Activated CD4-positive, alpha-beta T cell treated with anti-CD3 and anti-CD28 coated beads, Interleukin-2, amount 10 ng/mL, durations not matched to agents 7 days and 5 days (primary cell): Measurements from ENCODE around the gene MBP. TPM values are rescaled to one million over a fixed set of nuclear protein-coding genes. Genes with fewer than 3 reads are reported as not detected.
A peak's percentile ranks its signal among the peaks of the same experiment; 100 is the strongest.

ENCODE experiments used
- CTCF ChIA-PET: fragments of 350-600 bp; sonication (Branson Sonifier 250); formaldehyde crosslinking; loops from one replicate; lab custom pipeline; 2021; ENCODE audit warnings: antibody characterized with exemption; lab: Charles Lee
- POLR2A ChIA-PET: fragments of 350-600 bp; sonication (Branson Sonifier 250); formaldehyde crosslinking; loops from one replicate; lab custom pipeline; 2021; ENCODE audit warnings: antibody characterized with exemption; lab: Charles Lee
- DNase-seq: peaks from one replicate; pipeline ENCODE4 v3.0.0-alpha.2; 2020
- H3K27ac Mint-ChIP-seq: one replicate; pipeline ENCODE4 v1.8.0; 2021; ENCODE audit warnings: mild to moderate bottlenecking, moderate library complexity, mixed read lengths
- H3K27me3 Mint-ChIP-seq: one replicate; pipeline ENCODE4 v1.8.0; 2021; ENCODE audit warnings: mixed read lengths
- H3K36me3 Mint-ChIP-seq: one replicate; pipeline ENCODE4 v1.8.0; 2021; ENCODE audit warnings: low read depth, mixed read lengths
- H3K4me1 Mint-ChIP-seq: one replicate; pipeline ENCODE4 v1.8.0; 2021; ENCODE audit warnings: mixed read lengths
- H3K4me3 Mint-ChIP-seq: one replicate; pipeline ENCODE4 v1.8.0; 2021; ENCODE audit warnings: mild to moderate bottlenecking, moderate library complexity, mixed read lengths
- H3K9me3 Mint-ChIP-seq: one replicate; pipeline ENCODE4 v1.8.0; 2021; ENCODE audit warnings: mixed read lengths
- total RNA-seq, 2 experiments: library from RNA; stranded (reverse); gene quantifications; one replicate each; pipeline ENCODE4 v1.2.3, GENCODE V29; 2021

The MBP gene
- total RNA-seq, 2 experiments from 2014 or later = 111 to 133 TPM

- Mint-ChIP-seq H3K4me1 (peaks cover 1% of the 10 kb centered on the region), H3K4me3 (no peak overlapping the region), H3K27ac (no peak overlapping the region), H3K27me3 (peaks cover 2% of the 10 kb centered on the region), H3K9me3 (no peaks in the 10 kb centered on the region), H3K36me3 (no peaks in the 10 kb centered on the region)
- POLR2A ChIA-PET = no interaction called here
- DNase-seq = no peak
- CTCF ChIA-PET = interaction anchor here (1.3 kb wide), 3 partner anchors 13 to 26 kb away, joined by 3 to 5 read pairs (median 3); no protein-coding TSS in a partner anchor
Observed at GRCh38 chr18:77164026-77164425, 31.4 kb upstream of the MBP start.

DNA sequence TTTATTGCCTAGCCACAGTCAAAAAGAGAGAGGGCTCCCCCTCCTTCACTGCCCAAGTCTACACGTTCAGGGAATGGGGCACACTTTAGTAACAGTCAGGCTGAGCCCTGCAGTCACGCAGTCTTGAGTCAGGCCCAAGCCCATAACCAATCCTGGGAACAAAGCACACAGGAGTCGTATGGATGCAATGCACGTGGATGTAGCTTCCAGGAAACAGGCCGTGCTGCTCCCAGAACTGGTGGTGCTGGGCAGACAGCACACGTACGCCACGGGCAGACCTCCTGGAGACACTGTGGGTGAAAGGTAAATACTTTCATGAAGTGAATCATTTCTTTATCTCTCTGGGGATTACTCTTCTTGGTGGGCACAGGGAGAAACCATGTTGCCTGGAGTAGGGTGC is 30.0 kb upstream of the MBP start:
- Mint-ChIP-seq H3K36me3 (no peaks in the 10 kb centered on the region), H3K27ac (no peak overlapping the region), H3K4me1 (peaks cover 1% of the 10 kb centered on the region), H3K9me3 (no peaks in the 10 kb centered on the region), H3K4me3 (no peak overlapping the region), H3K27me3 (peaks cover 1% of the 10 kb centered on the region)
- ChIA-PET CTCF (no interaction called here), POLR2A (no interaction called here)
- no peak for DNase-seq

- Mint-ChIP-seq H3K27ac (no peak overlapping the region), H3K27me3 (no peaks in the 10 kb centered on the region), H3K36me3 (no peaks in the 10 kb centered on the region), H3K4me1 (peaks cover 1% of the 10 kb centered on the region), H3K4me3 (no peak overlapping the region), H3K9me3 (no peaks in the 10 kb centered on the region)
- ChIA-PET CTCF (no interaction called here), POLR2A (no interaction called here)
- no peak for DNase-seq
Observed at GRCh38 chr18:77161961-77162360, 29.4 kb upstream of the MBP start.

- H3K4me1 Mint-ChIP-seq = peaks cover 1% of the 10 kb centered on the region
- CTCF ChIA-PET = no interaction called here
- POLR2A ChIA-PET = no interaction called here
Observed at GRCh38 chr18:77161383-77161782, 28.8 kb upstream of the MBP start.

DNA sequence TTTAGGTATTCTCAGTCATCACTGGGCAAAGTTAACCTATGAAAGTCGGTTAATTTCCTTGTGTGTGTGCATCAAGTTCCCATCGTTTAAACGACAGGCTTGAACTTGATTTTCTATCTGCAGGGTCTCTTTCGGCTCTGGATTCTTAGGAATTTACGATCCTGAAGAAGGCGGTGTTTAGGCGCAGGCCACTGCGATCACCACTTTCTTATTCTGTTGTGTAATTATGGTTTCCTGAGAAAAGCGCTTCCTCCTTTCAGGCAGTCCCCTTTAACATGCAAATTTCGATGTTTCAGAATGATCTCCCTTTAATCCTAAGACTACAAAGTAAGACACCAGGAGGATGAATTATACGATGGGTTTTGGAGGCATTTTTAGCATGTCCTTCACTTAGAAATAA is 27.9 kb upstream of the MBP start:
- no peaks in the 10 kb centered on the region for H3K27me3 Mint-ChIP-seq
- CTCF ChIA-PET = no interaction called here
- no peak for DNase-seq
- no peak overlapping the region for H3K4me3 Mint-ChIP-seq
- no peak overlapping the region for H3K27ac Mint-ChIP-seq
- peaks cover 1% of the 10 kb centered on the region for H3K4me1 Mint-ChIP-seq
- H3K36me3 Mint-ChIP-seq = no peaks in the 10 kb centered on the region
- H3K9me3 Mint-ChIP-seq = no peaks in the 10 kb centered on the region
- POLR2A ChIA-PET = no interaction called here

More at GRCh38 chr18:77161383-77161782, 28.8 kb upstream of the MBP start:
- Mint-ChIP-seq H3K27me3 (no peaks in the 10 kb centered on the region), H3K27ac (no peak overlapping the region), H3K36me3 (no peaks in the 10 kb centered on the region), H3K4me3 (no peak overlapping the region), H3K9me3 (no peaks in the 10 kb centered on the region)
- no peak for DNase-seq

- Mint-ChIP-seq H3K27me3 (no peaks in the 10 kb centered on the region), H3K4me1 (peaks cover 1% of the 10 kb centered on the region), H3K4me3 (no peak overlapping the region), H3K27ac (no peak overlapping the region), H3K9me3 (no peaks in the 10 kb centered on the region), H3K36me3 (no peaks in the 10 kb centered on the region)
- ChIA-PET POLR2A (no interaction called here), CTCF (interaction anchor here (1.9 kb wide), 1 partner anchor 8 kb away, joined by 7 read pairs; no protein-coding TSS in a partner anchor)
- DNase-seq = no peak
Observed at GRCh38 chr18:77157312-77157711, 24.7 kb upstream of the MBP start.

DNA sequence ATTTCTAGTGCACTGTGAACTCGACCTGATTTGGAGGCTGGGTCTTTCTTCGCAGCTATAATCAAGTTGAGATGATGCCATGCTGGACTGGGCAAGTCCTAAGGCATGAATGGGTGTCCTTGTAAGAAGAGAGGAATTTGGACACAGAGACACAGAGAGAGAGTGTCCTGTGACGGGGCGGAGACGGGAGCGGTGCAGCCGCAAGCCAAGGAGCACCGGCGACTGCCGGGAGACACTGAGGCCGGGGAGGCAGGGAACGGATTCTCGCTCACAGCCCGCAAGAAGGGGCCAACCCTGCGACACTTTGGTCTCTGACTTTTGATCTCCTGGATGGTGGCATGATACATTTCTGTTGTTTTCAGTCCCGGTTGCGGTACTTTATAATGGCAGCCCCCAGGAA is 22.4 kb upstream of the MBP start:
- Mint-ChIP-seq H3K9me3 (no peaks in the 10 kb centered on the region), H3K27ac (no peak overlapping the region), H3K27me3 (no peaks in the 10 kb centered on the region), H3K36me3 (no peaks in the 10 kb centered on the region), H3K4me1 (peaks cover 8% of the 10 kb centered on the region), H3K4me3 (no peak overlapping the region)
- ChIA-PET CTCF (interaction anchor here (1.5 to 1.6 kb wide), 2 partner anchors 10 to 46 kb away, joined by 3 read pairs; no protein-coding TSS in a partner anchor), POLR2A (no interaction called here)
- no peak for DNase-seq

DNA sequence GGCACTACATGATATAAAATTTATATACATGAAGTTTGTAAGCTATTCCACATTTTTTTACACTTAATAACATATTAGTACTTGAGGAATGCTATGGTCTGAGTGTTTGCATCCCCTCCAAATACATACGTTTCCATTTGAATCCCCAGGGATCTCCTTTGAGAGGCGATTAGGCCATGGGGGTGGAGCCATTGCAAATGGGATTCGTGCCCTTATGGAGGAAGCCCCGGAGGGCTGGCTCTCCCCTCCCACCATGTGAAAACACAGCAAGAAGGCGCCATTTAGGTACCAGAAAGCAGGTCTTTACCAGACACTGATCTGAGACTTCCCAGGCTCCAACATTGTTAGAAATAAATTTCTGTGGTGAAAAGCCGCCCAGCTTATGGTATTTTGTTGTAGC is 20.8 kb upstream of the MBP start:
- ChIA-PET POLR2A (interaction anchor here (0.6 kb wide), 1 partner anchor 48 kb away, joined by 3 read pairs; no protein-coding TSS in a partner anchor), CTCF (interaction anchor here (1.0 kb wide), 1 partner anchor 7 kb away, joined by 3 read pairs; no protein-coding TSS in a partner anchor)
- H3K27me3 Mint-ChIP-seq = no peaks in the 10 kb centered on the region
- no peaks in the 10 kb centered on the region for H3K9me3 Mint-ChIP-seq
- no peaks in the 10 kb centered on the region for H3K36me3 Mint-ChIP-seq
- H3K27ac Mint-ChIP-seq = no peak overlapping the region
- no peak overlapping the region for H3K4me3 Mint-ChIP-seq
- peaks cover 8% of the 10 kb centered on the region for H3K4me1 Mint-ChIP-seq
- DNase-seq = no peak

GRCh38 chr18:77151772-77152520 is 19.4 kb upstream of the MBP start:
- ChIA-PET POLR2A (no interaction called here), CTCF (interaction anchor here (1.0 kb wide), 1 partner anchor 13 kb away, joined by 3 read pairs; no protein-coding TSS in a partner anchor)
- Mint-ChIP-seq H3K4me1 (peaks cover 17% of the 10 kb centered on the region), H3K27me3 (no peaks in the 10 kb centered on the region), H3K4me3 (no peak overlapping the region), H3K27ac (no peak overlapping the region), H3K36me3 (no peaks in the 10 kb centered on the region), H3K9me3 (no peaks in the 10 kb centered on the region)
- DNase-seq = no peak

- Mint-ChIP-seq H3K27me3 (no peaks in the 10 kb centered on the region), H3K36me3 (no peaks in the 10 kb centered on the region), H3K4me1 (peaks cover 24% of the 10 kb centered on the region), H3K9me3 (no peaks in the 10 kb centered on the region), H3K4me3 (no peak overlapping the region), H3K27ac (peak overlapping the region; percentile 46)
- POLR2A ChIA-PET = no interaction called here
- CTCF ChIA-PET = interaction anchor here (1.0 to 1.3 kb wide), 3 partner anchors 13 to 84 kb away, joined by 3 to 5 read pairs (median 3); no protein-coding TSS in a partner anchor
- no peak for DNase-seq
Observed at GRCh38 chr18:77151033-77151771, 18.6 kb upstream of the MBP start.

- CTCF ChIA-PET = interaction anchor here (1.1 to 1.5 kb wide), 3 partner anchors 23 to 83 kb away, joined by 3 to 5 read pairs (median 3); no protein-coding TSS in a partner anchor
- no peak overlapping the region for H3K27ac Mint-ChIP-seq
- H3K9me3 Mint-ChIP-seq = no peaks in the 10 kb centered on the region
- DNase-seq = no peak
- POLR2A ChIA-PET = no interaction called here
- peaks cover 26% of the 10 kb centered on the region for H3K4me1 Mint-ChIP-seq
- no peaks in the 10 kb centered on the region for H3K27me3 Mint-ChIP-seq
- H3K4me3 Mint-ChIP-seq = no peak overlapping the region
- H3K36me3 Mint-ChIP-seq = no peaks in the 10 kb centered on the region
Observed at GRCh38 chr18:77150588-77150987, 18.0 kb upstream of the MBP start.

DNA sequence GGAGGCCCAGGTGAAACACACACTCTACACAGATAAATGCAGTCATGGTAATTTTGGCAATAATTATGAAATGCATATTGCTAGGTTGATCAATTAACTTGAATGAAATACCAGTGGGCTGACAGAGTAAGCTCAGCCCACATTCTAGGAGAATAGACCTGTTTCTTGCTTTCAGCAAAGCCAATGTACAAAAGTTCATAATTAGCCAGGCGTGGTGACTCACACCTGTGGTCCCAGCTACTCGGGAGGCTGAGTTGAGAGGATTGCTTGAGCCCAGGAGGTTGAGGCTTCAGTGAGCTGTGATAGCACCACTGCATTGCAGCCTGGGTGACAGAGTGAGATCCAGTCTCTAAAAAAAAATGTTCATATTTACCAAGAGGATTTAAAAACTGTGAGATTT is 15.7 kb upstream of the MBP start:
- no peak overlapping the region for H3K27ac Mint-ChIP-seq
- no peak overlapping the region for H3K4me3 Mint-ChIP-seq
- H3K36me3 Mint-ChIP-seq = peaks cover 15% of the 10 kb centered on the region
- H3K4me1 Mint-ChIP-seq = peaks cover 38% of the 10 kb centered on the region
- peaks cover 13% of the 10 kb centered on the region for H3K9me3 Mint-ChIP-seq
- H3K27me3 Mint-ChIP-seq = no peaks in the 10 kb centered on the region
- no peak for DNase-seq
- ChIA-PET POLR2A (no interaction called here), CTCF (interaction anchor here (0.9 to 1.9 kb wide), 4 partner anchors 9 to 148 kb away, joined by 3 to 7 read pairs (median 6); partner anchors contain the start of gene MBP)
